ENCODE results near the gene CCL3.
"Not testable (repeated sequence)": the region's sequence is repeated elsewhere in the genome, so short reads cannot be mapped to it uniquely, and the experiment has no call there.

The CCL3 gene

DNA sequence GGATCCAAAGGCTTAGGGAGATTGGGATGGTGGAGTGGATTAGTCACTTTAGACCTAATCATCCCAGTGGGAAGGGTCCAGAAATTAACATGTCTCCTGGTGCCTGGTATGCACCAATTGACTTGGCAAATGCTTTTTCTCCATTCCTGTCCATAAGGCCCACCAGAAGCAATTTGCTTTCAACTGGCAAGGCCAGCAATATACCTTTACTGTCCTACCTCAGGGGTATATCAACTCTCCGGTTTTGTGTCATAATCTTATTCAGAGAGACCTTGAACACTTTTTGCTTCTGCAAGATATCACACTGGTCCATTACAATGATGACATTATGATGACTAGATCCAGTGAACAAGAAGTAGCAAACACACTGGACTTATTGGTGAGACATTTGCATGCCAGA, 23.2 kb upstream of the CCL3 start:
- not testable (repeated sequence) for H3K36me3 ChIP-seq (ENCODE audit: insufficient read depth, low read length); H3K4me3 ChIP-seq (ENCODE audit: low read length); H3K4me2 ChIP-seq (ENCODE audit: low read length); H3K9me3 ChIP-seq (replicated peaks; ENCODE audit: low read length); H3K27me3 ChIP-seq (ENCODE audit: control insufficient read depth, insufficient read depth, low read length); H3K4me1 ChIP-seq (ENCODE audit: control insufficient read depth, insufficient read depth, low read length); H3K9ac ChIP-seq (ENCODE audit: low read depth, low read length)

DNA sequence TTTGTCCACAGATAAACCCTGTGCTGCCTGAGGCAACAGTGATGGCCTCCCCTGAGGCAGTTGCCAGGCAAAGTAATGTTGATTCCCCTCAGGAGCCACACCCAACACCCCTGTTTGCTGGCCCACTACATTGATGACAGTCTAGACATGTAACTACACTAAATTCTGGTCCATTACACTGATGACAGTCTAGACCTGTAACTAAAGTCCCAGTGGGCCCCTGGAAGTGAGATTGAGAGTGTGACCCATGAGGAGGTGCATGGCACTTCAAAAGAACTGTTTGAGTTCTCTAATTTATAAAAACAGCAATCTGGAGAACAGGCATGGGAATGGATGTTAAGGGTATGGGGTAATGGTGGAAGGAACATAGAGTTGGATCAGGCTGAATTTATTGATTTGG, 22.6 kb upstream of the CCL3 start:
- Histone ChIP-seq H3K4me3 (ENCODE audit: low read length) (no peak overlapping the region), H3K27me3 (ENCODE audit: control insufficient read depth, insufficient read depth, low read length) (no peaks in the 10 kb centered on the region), H3K4me2 (ENCODE audit: low read length) (no peak overlapping the region), H3K4me1 (ENCODE audit: control insufficient read depth, insufficient read depth, low read length) (no peaks in the 10 kb centered on the region), H3K9me3 (replicated peaks; ENCODE audit: low read length) (no peaks in the 10 kb centered on the region), H3K9ac (ENCODE audit: low read depth, low read length) (no peak overlapping the region), H3K36me3 (ENCODE audit: insufficient read depth, low read length) (no peaks in the 10 kb centered on the region)

DNA sequence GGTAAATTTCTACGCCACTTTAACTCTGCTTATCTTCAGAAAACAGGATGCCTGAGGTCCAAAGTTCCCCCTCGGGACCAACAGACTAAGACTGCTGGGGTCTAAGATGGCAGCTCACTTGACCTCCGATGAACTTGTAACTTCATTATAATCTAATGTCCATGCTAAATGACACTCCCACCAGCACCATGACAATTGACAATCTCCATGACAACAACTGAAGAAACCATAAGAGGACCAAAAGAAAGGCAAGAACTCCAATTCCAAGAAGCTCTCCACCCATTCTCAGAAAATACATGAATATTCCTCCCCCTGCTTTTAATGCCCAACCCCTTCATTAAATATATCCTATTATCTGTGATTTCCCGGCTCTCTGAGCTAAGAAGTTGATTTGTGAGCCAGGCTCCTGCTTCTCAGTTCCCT, 21.1 kb upstream of the CCL3 start:
- H3K4me1 ChIP-seq (ENCODE audit: control insufficient read depth, insufficient read depth, low read length): no peaks in the 10 kb centered on the region
- no peak overlapping the region for H3K4me3 ChIP-seq (ENCODE audit: low read length)

DNA sequence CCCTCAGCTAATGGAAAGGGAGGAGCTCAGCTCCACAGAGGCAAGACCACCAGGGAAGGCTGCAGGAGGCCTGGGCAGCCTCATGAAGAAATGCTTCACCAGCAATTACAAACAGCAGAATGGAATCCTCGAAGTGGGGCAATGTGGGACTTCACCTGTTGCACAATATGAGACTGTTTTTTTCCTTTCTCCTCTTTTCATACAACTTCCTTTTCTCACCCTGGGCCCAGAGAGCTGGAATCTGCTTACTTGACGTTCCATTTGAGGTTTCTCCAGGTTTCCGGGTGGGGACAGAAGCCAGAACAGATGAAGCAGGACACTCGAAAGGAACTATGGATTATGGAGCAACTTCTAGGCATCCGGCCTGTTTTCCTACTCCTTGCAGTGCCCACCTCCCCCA, 18.3 kb upstream of the CCL3 start:
- not testable (repeated sequence) for H3K4me3 ChIP-seq (ENCODE audit: low read length); H3K27me3 ChIP-seq (ENCODE audit: control insufficient read depth, insufficient read depth, low read length); H3K4me1 ChIP-seq (ENCODE audit: control insufficient read depth, insufficient read depth, low read length); H3K9me3 ChIP-seq (replicated peaks; ENCODE audit: low read length); H3K36me3 ChIP-seq (ENCODE audit: insufficient read depth, low read length); H3K4me2 ChIP-seq (ENCODE audit: low read length); H3K9ac ChIP-seq (ENCODE audit: low read depth, low read length)

More for the DNA sequence above, 21.1 kb upstream of the CCL3 start:
- Histone ChIP-seq H3K4me2 (ENCODE audit: low read length) (no peak overlapping the region), H3K27me3 (ENCODE audit: control insufficient read depth, insufficient read depth, low read length) (no peaks in the 10 kb centered on the region), H3K9me3 (replicated peaks; ENCODE audit: low read length) (no peaks in the 10 kb centered on the region), H3K36me3 (ENCODE audit: insufficient read depth, low read length) (no peaks in the 10 kb centered on the region), H3K9ac (ENCODE audit: low read depth, low read length) (no peak overlapping the region)

DNA sequence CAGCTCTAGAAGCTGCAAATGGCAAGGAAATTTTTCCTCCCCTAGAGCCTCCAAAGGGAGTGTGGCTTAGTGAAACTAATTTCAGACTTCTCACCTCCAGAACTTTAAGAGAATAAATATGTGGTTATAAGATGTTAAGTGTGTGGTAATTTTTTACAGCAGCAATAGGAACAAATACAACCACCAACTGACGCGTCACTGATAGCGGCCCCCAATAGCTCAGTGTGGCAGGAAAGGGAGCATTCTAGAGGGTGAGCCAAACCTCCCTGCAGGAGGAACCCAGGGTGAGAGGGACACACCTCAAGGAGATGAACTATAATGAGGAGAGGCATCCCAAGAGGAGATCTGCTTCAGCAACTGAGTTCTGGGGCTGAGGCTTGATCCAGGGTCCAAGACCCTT, 17.7 kb upstream of the CCL3 start:
- H3K4me2 ChIP-seq (ENCODE audit: low read length): no peak overlapping the region
- no peaks in the 10 kb centered on the region for H3K36me3 ChIP-seq (ENCODE audit: insufficient read depth, low read length)
- H3K4me3 ChIP-seq (ENCODE audit: low read length): no peak overlapping the region
- no peaks in the 10 kb centered on the region for H3K27me3 ChIP-seq (ENCODE audit: control insufficient read depth, insufficient read depth, low read length)
- no peaks in the 10 kb centered on the region for H3K9me3 ChIP-seq (replicated peaks; ENCODE audit: low read length)
- no peak overlapping the region for H3K9ac ChIP-seq (ENCODE audit: low read depth, low read length)
- H3K4me1 ChIP-seq (ENCODE audit: control insufficient read depth, insufficient read depth, low read length): no peaks in the 10 kb centered on the region

DNA sequence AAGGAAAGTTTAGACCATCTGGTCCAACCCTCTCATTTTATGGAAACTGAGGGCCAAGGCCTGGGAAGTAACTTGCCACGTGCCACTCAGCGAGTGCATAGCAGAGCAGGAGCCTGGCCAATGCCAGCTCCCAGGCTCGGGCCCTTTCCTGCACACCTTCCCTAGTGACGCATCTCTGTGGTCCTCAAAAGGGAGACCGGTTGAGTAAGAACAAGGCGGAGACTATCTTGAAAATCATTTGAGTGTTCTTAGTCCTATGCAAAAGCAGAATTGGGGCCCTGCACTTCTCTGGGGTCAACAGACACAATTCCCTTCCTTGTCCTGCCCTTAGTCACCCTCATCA, 16.5 kb upstream of the CCL3 start:
- Histone ChIP-seq H3K27me3 (ENCODE audit: control insufficient read depth, insufficient read depth, low read length) (no peaks in the 10 kb centered on the region), H3K4me1 (ENCODE audit: control insufficient read depth, insufficient read depth, low read length) (no peaks in the 10 kb centered on the region), H3K4me2 (ENCODE audit: low read length) (no peak overlapping the region), H3K9me3 (replicated peaks; ENCODE audit: low read length) (no peaks in the 10 kb centered on the region), H3K36me3 (ENCODE audit: insufficient read depth, low read length) (no peaks in the 10 kb centered on the region), H3K9ac (ENCODE audit: low read depth, low read length) (no peak overlapping the region), H3K4me3 (ENCODE audit: low read length) (no peak overlapping the region)

DNA sequence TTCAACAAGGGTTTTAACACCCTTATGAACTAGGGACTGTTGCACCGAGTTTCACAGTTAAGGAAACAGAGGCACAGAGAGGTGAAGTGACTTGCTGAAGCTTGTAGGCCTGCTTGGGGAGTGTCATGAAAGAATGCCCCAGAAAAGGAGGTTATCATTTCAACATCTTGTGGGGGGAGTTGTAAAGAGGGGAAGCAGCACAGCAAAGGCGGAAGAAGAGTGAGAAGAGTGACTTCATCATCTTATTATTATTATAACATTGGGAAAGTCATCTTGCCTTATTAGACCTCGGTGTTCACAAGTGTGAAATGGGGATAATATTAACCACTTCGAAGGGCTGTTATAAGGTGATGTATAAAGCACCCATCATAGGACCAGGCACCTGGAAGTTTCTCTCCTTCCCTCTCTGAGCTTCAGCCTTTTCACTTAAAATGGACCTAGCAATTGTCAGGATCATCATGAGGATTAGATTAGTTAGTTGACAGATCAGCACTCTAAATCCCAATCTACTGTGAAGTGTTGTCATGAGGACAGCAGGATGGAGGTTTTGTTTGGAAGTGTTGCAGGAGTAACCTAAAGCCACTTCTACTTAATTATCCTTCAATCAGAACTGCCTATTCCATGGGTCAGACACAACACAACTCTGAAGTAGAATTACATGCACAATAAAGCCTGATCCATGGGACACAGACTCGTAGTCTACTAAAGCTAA, 16.0 kb upstream of the CCL3 start:
- H3K36me3 ChIP-seq (ENCODE audit: insufficient read depth, low read length): no peaks in the 10 kb centered on the region
- H3K4me3 ChIP-seq (ENCODE audit: low read length): no peak overlapping the region
- H3K4me1 ChIP-seq (ENCODE audit: control insufficient read depth, insufficient read depth, low read length): no peaks in the 10 kb centered on the region
- no peak overlapping the region for H3K4me2 ChIP-seq (ENCODE audit: low read length)
- H3K27me3 ChIP-seq (ENCODE audit: control insufficient read depth, insufficient read depth, low read length): no peaks in the 10 kb centered on the region
- H3K9me3 ChIP-seq (replicated peaks; ENCODE audit: low read length): no peaks in the 10 kb centered on the region
- H3K9ac ChIP-seq (ENCODE audit: low read depth, low read length): no peak overlapping the region

DNA sequence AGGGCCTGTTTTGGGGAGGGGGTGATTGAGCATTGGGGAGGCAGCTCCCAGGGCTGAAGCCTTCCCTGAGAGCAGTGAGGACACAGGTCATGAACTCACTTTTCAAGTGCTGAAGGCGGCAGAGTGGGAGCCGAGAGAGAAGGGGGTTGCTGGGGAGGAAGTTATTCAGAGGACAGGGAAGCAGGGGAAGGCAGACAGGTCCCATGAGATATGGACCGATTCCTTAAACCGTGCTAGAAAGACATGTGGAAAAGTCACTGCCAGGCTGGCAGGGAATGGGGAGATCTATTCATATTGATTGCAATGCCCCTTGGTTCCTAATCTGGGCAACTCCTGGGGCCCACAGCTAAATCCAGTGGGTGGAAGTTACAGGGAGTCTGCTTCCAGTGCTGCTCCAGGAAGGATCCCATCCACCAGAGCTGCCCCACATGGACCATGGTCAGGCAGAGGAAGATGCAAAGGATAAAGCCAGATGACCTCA, 14.8 kb upstream of the CCL3 start:
- no peak overlapping the region for H3K4me2 ChIP-seq (ENCODE audit: low read length)
- no peaks in the 10 kb centered on the region for H3K4me1 ChIP-seq (ENCODE audit: control insufficient read depth, insufficient read depth, low read length)
- no peaks in the 10 kb centered on the region for H3K36me3 ChIP-seq (ENCODE audit: insufficient read depth, low read length)
- H3K9ac ChIP-seq (ENCODE audit: low read depth, low read length): no peak overlapping the region
- H3K4me3 ChIP-seq (ENCODE audit: low read length): no peak overlapping the region
- H3K9me3 ChIP-seq (replicated peaks; ENCODE audit: low read length): no peaks in the 10 kb centered on the region
- H3K27me3 ChIP-seq (ENCODE audit: control insufficient read depth, insufficient read depth, low read length): no peaks in the 10 kb centered on the region

DNA sequence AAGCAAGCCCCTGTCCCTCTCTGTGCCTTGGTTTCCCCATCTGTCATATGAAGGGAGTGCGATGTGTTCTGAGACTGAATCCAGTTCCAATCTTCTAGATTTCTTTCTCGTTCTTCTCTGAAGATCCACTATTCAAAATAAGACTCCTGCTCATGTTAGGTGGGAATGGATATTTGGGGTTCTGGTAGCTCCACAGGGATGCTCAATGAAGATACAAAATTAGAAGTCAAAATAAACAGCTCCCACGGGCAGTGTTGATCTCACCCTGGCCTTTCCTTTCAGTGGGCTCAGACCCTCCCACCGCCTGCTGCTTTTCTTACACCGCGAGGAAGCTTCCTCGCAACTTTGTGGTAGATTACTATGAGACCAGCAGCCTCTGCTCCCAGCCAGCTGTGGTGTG, 14.3 kb upstream of the CCL3 start:
- not testable (repeated sequence) for H3K4me1 ChIP-seq (ENCODE audit: control insufficient read depth, insufficient read depth, low read length); H3K27me3 ChIP-seq (ENCODE audit: control insufficient read depth, insufficient read depth, low read length); H3K9me3 ChIP-seq (replicated peaks; ENCODE audit: low read length); H3K4me3 ChIP-seq (ENCODE audit: low read length); H3K9ac ChIP-seq (ENCODE audit: low read depth, low read length); H3K4me2 ChIP-seq (ENCODE audit: low read length); H3K36me3 ChIP-seq (ENCODE audit: insufficient read depth, low read length)

DNA sequence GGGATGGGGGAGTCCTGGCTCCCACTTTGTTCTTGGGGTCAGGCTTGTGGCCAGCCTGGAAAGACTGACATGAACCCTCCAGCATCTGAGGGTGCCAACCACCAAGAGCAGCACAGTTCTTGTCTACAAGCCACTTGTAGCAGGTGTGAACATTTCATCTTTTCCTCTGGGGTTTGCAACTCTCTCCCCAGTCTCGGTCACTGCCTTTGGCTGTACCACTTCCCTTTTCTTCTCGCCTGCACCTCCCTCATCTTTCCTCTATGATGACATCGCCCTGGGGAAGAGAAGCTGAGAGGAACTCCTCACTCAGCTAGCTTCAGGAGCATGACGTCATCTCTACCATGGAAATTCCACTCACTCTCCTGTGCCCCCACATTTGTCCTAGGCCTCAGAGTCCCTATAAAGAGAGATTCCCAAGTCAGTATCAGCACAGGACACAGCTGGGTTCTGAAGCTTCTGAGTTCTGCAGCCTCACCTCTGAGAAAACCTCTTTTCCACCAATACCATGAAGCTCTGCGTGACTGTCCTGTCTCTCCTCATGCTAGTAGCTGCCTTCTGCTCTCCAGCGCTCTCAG, 13.5 kb upstream of the CCL3 start, which contains the start of gene CCL4:
TSS of gene CCL4 (plus strand) at position 427 of the 575 bp plus-strand sequence. CDS start at position 506, 79 bp downstream.
- not testable (repeated sequence) for H3K4me1 ChIP-seq (ENCODE audit: control insufficient read depth, insufficient read depth, low read length); H3K4me3 ChIP-seq (ENCODE audit: low read length); H3K27me3 ChIP-seq (ENCODE audit: control insufficient read depth, insufficient read depth, low read length); H3K9ac ChIP-seq (ENCODE audit: low read depth, low read length); H3K36me3 ChIP-seq (ENCODE audit: insufficient read depth, low read length); H3K4me2 ChIP-seq (ENCODE audit: low read length); H3K9me3 ChIP-seq (replicated peaks; ENCODE audit: low read length)

DNA sequence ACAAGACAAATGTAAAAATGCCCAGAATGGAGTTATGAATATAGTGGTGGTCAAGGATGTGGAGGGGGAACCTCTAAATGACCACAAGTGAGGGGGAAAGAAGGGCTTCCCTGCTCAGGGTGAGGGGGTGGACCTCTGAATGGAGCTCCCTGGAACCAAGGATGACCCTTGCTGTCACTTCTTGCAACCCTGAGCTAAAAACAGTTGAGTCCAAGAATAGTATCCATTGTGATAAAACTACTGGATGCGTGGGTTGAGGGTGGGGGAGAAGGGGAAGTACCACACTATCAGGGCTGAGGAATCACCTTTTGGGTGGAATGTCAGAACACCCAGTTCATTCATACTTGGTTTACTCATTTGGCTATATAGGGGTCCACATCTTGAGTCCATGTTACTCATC, 9.1 kb upstream of the CCL3 start:
- H3K4me1 ChIP-seq (ENCODE audit: control insufficient read depth, insufficient read depth, low read length); H3K9me3 ChIP-seq (replicated peaks; ENCODE audit: low read length); H3K4me3 ChIP-seq (ENCODE audit: low read length); H3K9ac ChIP-seq (ENCODE audit: low read depth, low read length); H3K36me3 ChIP-seq (ENCODE audit: insufficient read depth, low read length); H3K27me3 ChIP-seq (ENCODE audit: control insufficient read depth, insufficient read depth, low read length); H3K4me2 ChIP-seq (ENCODE audit: low read length): not testable (repeated sequence)

DNA sequence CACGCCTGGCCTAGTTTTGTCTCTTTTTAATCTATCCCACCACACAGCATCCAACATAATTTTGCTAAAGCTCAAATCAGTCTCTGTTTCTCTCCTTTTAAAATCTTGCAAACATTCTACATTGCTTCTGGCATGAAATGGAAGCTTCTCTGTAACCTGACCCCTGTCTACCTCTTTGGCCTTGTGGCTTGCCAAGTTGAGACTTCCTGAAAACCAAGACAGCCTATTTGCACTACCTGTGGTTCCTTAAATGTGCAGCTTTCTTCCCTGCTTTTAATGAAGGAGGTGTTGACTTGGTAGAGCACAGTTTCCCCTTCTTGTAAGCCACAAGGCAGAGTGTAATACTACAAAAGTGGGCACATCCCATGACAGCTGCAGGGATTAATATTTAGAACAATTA, 6.0 kb upstream of the CCL3 start:
- H3K4me1 ChIP-seq (ENCODE audit: control insufficient read depth, insufficient read depth, low read length): no peaks in the 10 kb centered on the region
- H3K27me3 ChIP-seq (ENCODE audit: control insufficient read depth, insufficient read depth, low read length): no peaks in the 10 kb centered on the region
- H3K4me2 ChIP-seq (ENCODE audit: low read length): no peak overlapping the region
- no peak overlapping the region for H3K4me3 ChIP-seq (ENCODE audit: low read length)
- no peaks in the 10 kb centered on the region for H3K36me3 ChIP-seq (ENCODE audit: insufficient read depth, low read length)
- no peak overlapping the region for H3K9ac ChIP-seq (ENCODE audit: low read depth, low read length)
- H3K9me3 ChIP-seq (replicated peaks; ENCODE audit: low read length): no peaks in the 10 kb centered on the region

All from skeletal muscle satellite cell (primary cell).